ENCODE results near the gene CDYL. TPM values are rescaled to one million over a fixed set of nuclear protein-coding genes. Genes with fewer than 3 reads are reported as not detected.

Gene CDYL
- total RNA-seq, 1 experiment from 2014 or later, result 41.6 TPM

DNA sequence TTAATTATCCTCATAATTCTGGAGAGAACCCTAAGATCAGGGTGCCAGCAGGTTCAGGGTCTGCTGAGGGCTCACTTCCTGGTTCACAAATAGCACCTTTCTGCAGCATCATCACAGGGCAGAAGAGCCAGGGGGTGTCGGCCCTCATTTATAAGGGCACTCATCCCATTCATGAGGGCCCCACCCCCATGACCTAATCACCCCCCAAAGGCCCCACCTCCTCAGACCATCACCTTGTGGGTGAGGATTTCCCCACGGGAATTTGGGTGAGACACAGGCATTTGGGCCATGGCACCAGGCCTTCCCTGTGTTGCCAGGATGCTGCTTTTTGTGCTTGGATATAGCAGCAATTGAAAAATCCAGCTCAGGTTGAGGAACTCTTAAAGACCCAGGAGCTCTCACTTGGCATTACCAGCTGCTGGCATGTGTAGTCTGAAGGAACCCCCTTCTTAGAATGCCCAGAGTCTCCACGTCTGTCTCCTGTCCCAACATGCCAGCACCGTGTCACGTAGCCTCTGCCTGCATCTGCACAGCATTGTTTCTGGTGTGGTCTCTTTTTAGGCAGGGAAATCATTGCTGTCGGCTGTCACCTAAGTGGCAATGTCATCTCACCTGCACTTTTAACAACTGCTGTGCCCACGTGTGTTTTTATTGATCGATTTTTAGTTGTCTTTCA, 156.2 kb downstream of the CDYL start:
- POLR2A ChIA-PET, result interaction anchor here (1.5 kb wide), 1 partner anchor 156 kb away, joined by 4 read pairs; the partner anchor contains the start of gene CDYL
- H3K27me3 ChIP-seq (replicated peaks; ENCODE audit: control insufficient read depth, insufficient read depth, low read length), result no peaks in the 10 kb centered on the region
- H3K36me3 ChIP-seq (ENCODE audit: control insufficient read depth, insufficient read depth, low read length), result no peaks in the 10 kb centered on the region
- H3K4me3 ChIP-seq (ENCODE audit: low read depth, low read length), result no peak overlapping the region
- no TSS peak for BruUV-seq (replicated peaks)
- H3K9me3 ChIP-seq, result no peaks in the 10 kb centered on the region
- Mint-ChIP-seq H3K36me3 (ENCODE audit: insufficient read depth, unreplicated experiment) (peaks cover 6% of the 10 kb centered on the region), H3K9me3 (ENCODE audit: unreplicated experiment) (no peaks in the 10 kb centered on the region), H3K4me1 (ENCODE audit: low read depth, unreplicated experiment) (peaks cover 21% of the 10 kb centered on the region), H3K4me3 (ENCODE audit: unreplicated experiment) (no peak overlapping the region), H3K27ac (ENCODE audit: unreplicated experiment) (peak overlapping the region; percentile 45), H3K27me3 (ENCODE audit: insufficient read depth, unreplicated experiment) (no peaks in the 10 kb centered on the region)
- peaks cover 31% of the 10 kb centered on the region for H3K4me1 ChIP-seq
- DNase-seq, result no peak
- TF ChIP-seq, protein P1, sequence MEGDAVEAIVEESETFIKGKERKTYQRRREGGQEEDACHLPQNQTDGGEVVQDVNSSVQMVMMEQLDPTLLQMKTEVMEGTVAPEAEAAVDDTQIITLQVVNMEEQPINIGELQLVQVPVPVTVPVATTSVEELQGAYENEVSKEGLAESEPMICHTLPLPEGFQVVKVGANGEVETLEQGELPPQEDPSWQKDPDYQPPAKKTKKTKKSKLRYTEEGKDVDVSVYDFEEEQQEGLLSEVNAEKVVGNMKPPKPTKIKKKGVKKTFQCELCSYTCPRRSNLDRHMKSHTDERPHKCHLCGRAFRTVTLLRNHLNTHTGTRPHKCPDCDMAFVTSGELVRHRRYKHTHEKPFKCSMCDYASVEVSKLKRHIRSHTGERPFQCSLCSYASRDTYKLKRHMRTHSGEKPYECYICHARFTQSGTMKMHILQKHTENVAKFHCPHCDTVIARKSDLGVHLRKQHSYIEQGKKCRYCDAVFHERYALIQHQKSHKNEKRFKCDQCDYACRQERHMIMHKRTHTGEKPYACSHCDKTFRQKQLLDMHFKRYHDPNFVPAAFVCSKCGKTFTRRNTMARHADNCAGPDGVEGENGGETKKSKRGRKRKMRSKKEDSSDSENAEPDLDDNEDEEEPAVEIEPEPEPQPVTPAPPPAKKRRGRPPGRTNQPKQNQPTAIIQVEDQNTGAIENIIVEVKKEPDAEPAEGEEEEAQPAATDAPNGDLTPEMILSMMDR (IDR thresholded peaks at IDR 0.05; ENCODE audit: insufficient read depth in 1 of 2, low read depth in 1 of 2, low read length in 1 of 2, severe bottlenecking in 1 of 2, unreplicated experiment in 1 of 2), result no peak
- CTCF ChIA-PET, result no interaction called here
- intact Hi-C loops (cut with micrococcal nuclease; ENCODE audit: unreplicated experiment), result loop anchor here (10.0 kb wide), 1 partner anchor 158 kb away; the partner anchor contains the start of gene CDYL

DNA sequence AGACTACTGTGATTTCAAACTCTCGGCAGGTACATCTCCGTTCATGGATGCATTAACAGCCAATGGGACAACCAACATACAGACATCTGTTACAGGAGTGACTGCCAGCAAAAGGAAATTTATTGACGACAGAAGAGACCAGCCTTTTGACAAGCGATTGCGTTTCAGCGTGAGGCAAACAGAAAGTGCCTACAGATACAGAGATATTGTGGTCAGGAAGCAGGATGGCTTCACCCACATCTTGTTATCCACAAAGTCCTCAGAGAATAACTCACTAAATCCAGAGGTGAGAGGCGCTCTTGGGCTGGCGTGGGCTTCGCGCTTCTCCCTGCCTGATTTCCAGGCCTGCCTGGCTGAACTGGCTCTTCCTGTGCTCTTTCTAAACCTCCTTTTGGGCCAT, 159.3 kb downstream of the CDYL start:
- DNase-seq, result no peak
- no peak overlapping the region for H3K4me3 Mint-ChIP-seq (ENCODE audit: unreplicated experiment)
- Histone ChIP-seq H3K4me3 (ENCODE audit: low read depth, low read length) (no peak overlapping the region), H3K27me3 (replicated peaks; ENCODE audit: control insufficient read depth, insufficient read depth, low read length) (no peaks in the 10 kb centered on the region), H3K9me3 (no peaks in the 10 kb centered on the region), H3K36me3 (ENCODE audit: control insufficient read depth, insufficient read depth, low read length) (no peaks in the 10 kb centered on the region), H3K4me1 (peaks cover 24% of the 10 kb centered on the region)
- peaks cover 16% of the 10 kb centered on the region for H3K4me1 Mint-ChIP-seq (ENCODE audit: low read depth, unreplicated experiment)
- TF ChIP-seq, protein P1 (IDR thresholded peaks at IDR 0.05; ENCODE audit: insufficient read depth in 1 of 2, low read depth in 1 of 2, low read length in 1 of 2, severe bottlenecking in 1 of 2, unreplicated experiment in 1 of 2), result no peak
- no peaks in the 10 kb centered on the region for H3K9me3 Mint-ChIP-seq (ENCODE audit: unreplicated experiment)
- intact Hi-C loops (cut with micrococcal nuclease; ENCODE audit: unreplicated experiment), result loop anchor here (5.0 to 10.0 kb wide), 3 partner anchors 83 to 653 kb away; partner anchors contain the start of gene CDYL
- BruUV-seq (replicated peaks), result no TSS peak
- no peak overlapping the region for H3K27ac Mint-ChIP-seq (ENCODE audit: unreplicated experiment)
- CTCF ChIA-PET, result no interaction called here
- peaks cover 10% of the 10 kb centered on the region for H3K36me3 Mint-ChIP-seq (ENCODE audit: insufficient read depth, unreplicated experiment)
- no peaks in the 10 kb centered on the region for H3K27me3 Mint-ChIP-seq (ENCODE audit: insufficient read depth, unreplicated experiment)
- POLR2A ChIA-PET, result no interaction called here

DNA sequence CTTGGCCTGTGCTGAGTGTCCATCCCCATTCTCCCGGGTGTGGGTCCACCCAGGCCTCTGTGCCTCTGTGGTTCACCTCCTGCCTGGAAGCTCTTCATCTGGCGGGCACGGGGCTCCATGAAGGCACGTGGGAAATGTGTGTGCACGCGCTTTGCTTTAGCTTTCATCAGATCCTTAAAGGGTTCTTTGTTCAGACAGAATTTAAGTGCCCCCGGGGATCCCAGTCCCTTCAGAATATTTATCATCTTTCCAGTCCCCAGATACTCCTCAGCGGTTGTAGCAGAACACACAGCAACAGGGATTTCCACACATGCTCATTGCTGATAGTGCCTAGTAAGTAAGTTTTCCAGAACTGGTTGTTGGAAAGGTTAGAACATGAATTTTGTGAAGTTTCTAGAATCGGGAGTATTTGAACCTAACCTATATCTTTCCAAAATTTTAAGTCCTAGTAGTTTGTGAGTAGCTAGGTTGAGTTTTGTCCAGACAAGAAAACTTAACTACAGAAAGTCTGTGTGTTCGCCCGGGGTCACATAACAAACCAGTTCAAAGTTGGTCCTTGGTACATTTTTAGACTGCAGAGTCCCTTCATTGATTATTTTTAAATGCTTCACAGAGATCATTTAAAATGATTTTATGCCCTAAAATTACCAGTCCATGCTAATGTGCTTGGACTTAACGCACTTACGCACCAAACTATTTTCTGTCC, 159.9 kb downstream of the CDYL start:
- Histone ChIP-seq H3K4me1 (peaks cover 20% of the 10 kb centered on the region), H3K36me3 (ENCODE audit: control insufficient read depth, insufficient read depth, low read length) (no peaks in the 10 kb centered on the region), H3K9me3 (no peaks in the 10 kb centered on the region), H3K4me3 (ENCODE audit: low read depth, low read length) (no peak overlapping the region), H3K27me3 (replicated peaks; ENCODE audit: control insufficient read depth, insufficient read depth, low read length) (no peaks in the 10 kb centered on the region)
- Mint-ChIP-seq H3K9me3 (ENCODE audit: unreplicated experiment) (no peaks in the 10 kb centered on the region), H3K36me3 (ENCODE audit: insufficient read depth, unreplicated experiment) (peaks cover 10% of the 10 kb centered on the region), H3K4me1 (ENCODE audit: low read depth, unreplicated experiment) (peaks cover 13% of the 10 kb centered on the region), H3K27me3 (ENCODE audit: insufficient read depth, unreplicated experiment) (no peaks in the 10 kb centered on the region), H3K27ac (ENCODE audit: unreplicated experiment) (no peak overlapping the region), H3K4me3 (ENCODE audit: unreplicated experiment) (no peak overlapping the region)
- POLR2A ChIA-PET, result no interaction called here
- no peak for DNase-seq
- no TSS peak for BruUV-seq (replicated peaks)
- intact Hi-C loops (cut with micrococcal nuclease; ENCODE audit: unreplicated experiment), result loop anchor here (5.0 to 10.0 kb wide), 3 partner anchors 84 to 654 kb away; partner anchors contain the start of gene CDYL
- CTCF ChIA-PET, result no interaction called here
- TF ChIP-seq, protein P1 (IDR thresholded peaks at IDR 0.05; ENCODE audit: insufficient read depth in 1 of 2, low read depth in 1 of 2, low read length in 1 of 2, severe bottlenecking in 1 of 2, unreplicated experiment in 1 of 2), result no peak
